ENCODE measurements around the gene DOCK6.
"Not testable (repeated sequence)": the region's sequence is repeated elsewhere in the genome, so short reads cannot be mapped to it uniquely, and the experiment has no call there.

Gene DOCK6

DNA sequence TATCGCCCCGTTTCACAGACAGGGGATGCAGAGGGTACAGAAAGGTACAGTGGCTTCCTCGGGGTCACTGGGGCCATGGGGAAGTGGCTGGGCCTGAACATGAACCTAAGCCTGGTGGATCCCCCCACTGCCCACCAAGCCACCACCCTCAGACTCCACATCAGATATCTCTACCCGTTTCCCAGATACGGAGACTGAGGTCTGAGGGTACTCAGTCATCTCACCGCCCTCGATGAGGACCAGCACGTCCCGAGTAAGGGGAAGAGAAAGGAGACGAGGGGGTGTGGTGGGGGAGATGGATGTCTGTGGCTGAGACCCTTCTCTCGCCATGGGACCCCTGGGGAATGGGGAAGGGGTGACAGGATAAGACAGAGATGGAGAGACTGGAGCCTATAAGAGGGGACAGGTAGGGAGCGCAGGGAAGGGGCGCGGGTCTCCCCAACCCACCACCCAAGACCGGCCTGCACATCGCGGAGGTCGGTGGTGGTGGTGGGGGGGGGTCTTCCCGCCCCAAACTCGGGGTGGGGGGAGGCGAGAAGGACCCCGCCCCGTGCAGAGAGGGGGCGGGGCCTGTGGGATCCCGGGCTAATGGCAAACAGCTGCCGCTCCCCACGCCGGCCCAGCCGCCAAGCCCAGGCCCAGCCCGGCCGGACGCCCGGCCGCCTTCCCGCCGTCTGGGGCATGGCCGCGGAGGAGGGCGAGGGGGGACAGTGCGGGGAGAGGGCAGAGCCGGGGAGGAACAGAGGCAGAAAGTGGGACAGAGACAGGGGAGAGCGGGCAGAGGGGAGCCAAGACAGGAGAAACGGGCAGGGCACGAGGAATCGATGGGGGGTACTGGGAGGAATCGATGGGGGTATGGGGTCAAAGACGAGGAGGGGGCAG lies 65.7 kb downstream of the DOCK6 start:
- no peak for TF ChIP-seq ZNF274 (IDR thresholded peaks at IDR 0.05; ENCODE audit: low read depth, low read length)
- peak overlapping the region; percentile 67 for H3K4me3 ChIP-seq (ENCODE audit: low read length)

DNA sequence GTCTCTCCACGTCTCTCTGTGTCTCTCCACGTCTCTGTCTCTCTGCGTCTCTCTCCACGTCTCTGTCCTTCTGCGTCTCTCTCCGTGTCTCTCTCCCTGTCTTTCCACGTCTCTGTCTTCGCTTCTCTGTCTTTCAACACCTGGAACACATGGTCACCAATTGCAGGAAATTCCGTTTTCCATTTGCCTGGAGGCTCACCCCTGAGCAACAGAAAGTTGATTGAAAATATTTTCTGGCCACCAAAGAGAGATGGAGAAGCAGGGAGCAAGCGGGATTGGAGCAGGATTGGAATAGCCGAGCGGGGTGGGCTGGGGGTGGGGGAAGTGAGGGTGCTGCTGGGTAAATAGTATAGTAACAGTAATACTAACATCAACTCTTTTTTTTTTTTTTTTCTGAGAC lies 66.6 kb downstream of the DOCK6 start:
- H3K4me3 ChIP-seq (ENCODE audit: low read length): no peak overlapping the region

DNA sequence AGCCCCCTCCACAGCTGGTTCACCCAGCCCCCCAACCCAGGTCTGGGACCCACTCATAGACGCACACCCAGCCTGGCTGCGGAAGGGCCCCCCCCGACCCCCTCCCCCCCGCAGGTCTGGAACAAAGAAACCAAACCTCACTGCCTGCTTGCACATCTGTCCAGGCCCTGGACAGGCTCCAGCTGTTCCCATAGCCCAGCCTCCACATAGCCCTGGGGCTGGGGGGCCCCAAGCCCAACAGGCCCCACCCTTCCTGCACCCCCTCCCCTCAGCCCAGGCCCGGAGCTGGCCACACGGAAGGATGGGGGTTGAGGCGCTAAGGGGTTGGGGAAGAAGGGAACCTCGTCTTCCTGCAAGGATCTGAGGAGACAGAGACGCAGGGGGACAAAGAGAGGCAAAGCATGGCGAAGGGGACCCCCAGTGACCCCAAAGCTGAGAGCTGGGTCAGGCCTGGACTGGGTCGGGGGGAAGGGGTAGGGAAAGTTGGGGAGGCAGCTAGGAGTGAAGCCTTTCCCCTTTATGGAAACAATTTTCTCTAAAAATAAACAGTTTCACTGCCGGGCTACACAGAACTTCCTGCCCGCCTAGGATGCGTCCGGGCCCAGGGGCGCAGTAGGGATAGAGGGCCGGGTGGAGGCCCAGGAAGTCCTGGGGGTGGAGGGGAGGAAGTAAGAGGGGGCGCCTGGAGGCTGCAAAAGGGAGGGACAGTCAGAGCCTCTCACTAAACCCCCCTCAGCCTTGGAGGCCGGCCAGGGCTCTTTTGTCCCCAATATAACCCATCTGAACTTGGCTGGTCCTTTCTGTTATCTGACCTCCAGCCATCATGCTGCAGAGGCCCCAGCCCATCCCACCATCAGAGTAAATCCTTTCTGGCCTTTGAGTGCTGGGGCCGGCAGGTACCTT lies 67.4 kb downstream of the DOCK6 start:
- no peak for TF ChIP-seq ZNF274 (IDR thresholded peaks at IDR 0.05; ENCODE audit: low read depth, low read length)
- no peak overlapping the region; the same call in 1 of the 2 replicates for H3K4me3 ChIP-seq (ENCODE audit: low read length)

More for the DNA sequence above, 66.6 kb downstream of the DOCK6 start:
- TF ChIP-seq ZNF274 (IDR thresholded peaks at IDR 0.05; ENCODE audit: low read depth, low read length): no peak

DNA sequence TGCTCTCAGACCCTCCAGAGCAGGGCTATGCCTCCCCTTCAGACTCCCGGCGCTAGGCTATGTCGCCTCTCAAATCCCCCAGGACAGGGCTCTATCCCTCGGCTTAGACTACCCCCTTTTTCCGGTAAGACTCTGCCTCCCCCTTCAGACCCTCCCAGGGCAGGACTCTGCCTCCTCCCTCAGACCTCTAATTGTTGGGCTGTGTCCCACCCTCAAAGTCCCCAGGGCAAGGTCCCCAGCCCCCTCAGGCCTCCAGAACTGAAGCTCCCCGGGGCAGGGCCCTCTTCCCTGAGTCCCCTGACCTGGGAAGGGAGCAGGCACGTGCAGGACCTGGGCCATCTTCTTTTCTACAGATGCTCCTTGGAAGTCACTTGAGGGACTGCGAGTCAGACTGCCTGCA lies 68.2 kb downstream of the DOCK6 start:
- H3K4me3 ChIP-seq (ENCODE audit: low read length): no peak overlapping the region
- TF ChIP-seq ZNF274 (IDR thresholded peaks at IDR 0.05; ENCODE audit: low read depth, low read length): no peak

DNA sequence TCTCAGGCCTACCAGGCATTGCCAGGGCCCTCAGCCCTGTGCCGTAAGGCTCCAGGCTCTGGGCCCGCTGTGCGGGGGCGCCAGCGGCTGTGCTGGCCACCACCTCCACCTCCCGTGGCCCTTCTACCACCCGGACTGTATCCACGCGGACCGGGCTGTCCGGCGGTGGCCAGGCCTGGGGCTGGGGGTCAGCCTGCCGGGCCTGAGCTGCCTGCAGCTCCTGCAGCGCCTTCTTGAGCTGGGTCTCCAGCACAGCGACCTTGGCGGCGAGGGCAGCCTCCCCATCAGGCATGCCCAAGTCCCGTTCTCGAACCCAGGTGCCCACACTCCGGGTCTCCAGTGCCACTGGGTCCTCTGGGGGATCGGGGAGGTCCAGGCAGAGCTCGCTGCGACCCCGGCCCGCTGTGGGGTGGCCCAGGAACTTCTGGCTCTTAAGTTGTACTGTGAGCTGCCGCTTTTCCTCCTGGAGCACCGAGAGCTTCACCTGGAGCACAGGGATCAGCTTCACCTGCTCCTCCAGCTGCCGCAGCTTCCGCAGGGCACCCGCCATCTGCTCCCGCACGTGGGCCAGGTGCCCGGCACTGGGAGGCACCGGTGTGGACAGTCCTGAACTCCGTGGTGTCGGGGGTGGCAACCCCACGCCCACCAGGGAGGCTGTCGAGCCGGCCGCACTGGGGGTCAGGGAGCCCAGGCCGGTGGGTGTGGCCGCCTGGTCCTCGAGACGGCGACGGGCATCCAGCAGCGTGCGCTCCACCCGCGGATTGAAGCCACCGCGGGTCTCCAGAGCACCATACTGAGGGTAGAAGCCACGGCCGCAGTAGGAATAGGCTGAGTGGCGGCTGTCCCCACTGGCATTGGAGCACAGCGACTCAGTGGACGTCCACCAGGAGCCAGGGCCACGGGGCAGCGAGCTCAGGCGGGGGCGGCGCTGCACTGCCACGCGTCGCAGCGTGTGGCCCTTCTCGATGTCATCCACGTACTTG lies 69.1 kb downstream of the DOCK6 start:
- TF ChIP-seq ZNF274 (IDR thresholded peaks at IDR 0.05; ENCODE audit: low read depth, low read length): no peak

DNA sequence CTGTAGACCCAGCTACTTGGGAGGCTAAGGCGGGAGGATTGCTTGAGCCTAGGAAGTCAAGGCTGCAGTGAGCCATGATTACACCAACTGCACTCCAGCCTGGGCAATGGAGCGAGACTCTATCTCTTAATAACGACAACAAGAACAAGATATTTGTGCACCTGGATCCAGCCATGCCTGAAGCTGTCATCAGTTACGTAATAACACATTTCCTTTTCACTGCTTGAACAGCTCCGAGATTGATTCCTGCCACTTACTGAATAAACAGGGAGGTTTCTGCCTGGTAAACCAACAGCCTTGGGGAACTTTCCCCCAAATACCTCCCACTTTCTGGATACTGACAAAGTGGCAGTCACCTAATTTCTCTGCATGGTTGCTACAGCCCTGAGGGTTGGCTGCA lies 70.4 kb downstream of the DOCK6 start:
- no peak overlapping the region for H3K4me3 ChIP-seq (ENCODE audit: low read length)
- no peak for TF ChIP-seq ZNF274 (IDR thresholded peaks at IDR 0.05; ENCODE audit: low read depth, low read length)

More for the DNA sequence above, 69.1 kb downstream of the DOCK6 start:
- no peak overlapping the region for H3K4me3 ChIP-seq (ENCODE audit: low read length)

DNA sequence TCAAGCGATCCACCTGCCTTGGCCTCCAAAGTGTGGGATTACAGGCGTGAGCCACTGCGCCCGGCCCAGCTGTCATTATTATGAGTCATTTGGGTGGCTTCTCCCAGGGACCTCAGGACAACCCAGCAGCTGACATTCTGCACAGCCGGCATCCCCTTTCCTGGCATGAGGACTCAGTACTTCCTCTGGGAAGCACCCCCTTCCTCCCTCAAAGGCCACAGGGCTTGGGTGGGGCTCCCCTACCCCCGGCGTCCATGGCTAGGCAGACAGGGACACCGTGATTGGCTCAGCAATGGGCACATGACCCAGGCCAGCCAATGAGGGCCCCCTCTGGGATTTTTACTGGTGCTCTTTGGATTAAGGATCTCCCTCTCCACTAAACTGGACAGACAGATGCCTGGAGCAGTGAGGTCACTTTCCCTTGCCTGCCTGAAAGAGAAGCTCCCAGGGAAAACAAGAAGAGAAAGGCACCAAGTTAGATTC lies 71.0 kb downstream of the DOCK6 start:
- no peak for TF ChIP-seq ZNF274 (IDR thresholded peaks at IDR 0.05; ENCODE audit: low read depth, low read length)
- H3K4me3 ChIP-seq (ENCODE audit: low read length): no peak overlapping the region

DNA sequence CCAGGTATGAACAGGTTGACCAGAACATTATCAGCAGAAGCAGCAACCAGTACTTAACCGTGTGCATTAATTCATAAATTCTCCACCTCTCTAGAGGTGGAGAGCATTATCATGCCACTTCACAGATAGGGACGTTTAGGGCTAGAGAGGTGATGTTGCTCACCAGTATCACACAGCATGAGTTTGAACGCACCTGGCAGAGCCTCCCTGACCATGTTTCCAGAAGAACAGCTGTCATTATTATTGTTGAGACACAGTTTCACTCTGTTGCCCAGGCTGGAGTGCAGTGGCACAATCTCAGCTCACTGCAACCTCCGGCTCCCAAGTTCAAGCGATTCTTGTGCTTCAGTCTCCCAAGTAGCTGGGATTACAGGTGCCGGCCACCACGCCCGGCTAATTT lies 71.8 kb downstream of the DOCK6 start:
- TF ChIP-seq ZNF274 (IDR thresholded peaks at IDR 0.05; ENCODE audit: low read depth, low read length): no peak
- no peak overlapping the region for H3K4me3 ChIP-seq (ENCODE audit: low read length)

DNA sequence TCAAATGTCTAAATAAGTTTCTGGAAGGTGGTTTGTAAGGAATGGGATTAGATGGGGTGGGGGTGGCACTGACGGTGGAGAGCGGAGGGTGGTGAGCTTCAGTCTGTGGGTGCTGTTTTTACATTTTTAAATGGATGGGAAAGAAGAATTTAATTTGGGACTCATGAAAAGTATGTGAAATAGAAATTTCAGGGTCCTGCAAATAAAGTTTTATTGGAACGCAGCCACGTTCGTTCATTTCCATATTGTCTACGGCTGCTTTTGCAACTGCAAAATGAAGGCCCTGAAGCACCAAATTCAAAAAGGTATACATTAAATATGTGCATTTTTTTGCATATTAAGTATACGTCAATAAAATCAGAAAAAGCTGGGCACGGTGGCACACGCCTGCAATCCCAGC lies 74.9 kb downstream of the DOCK6 start:
- no peak overlapping the region for H3K4me3 ChIP-seq (ENCODE audit: low read length)
- TF ChIP-seq ZNF274 (IDR thresholded peaks at IDR 0.05; ENCODE audit: low read depth, low read length): no peak

DNA sequence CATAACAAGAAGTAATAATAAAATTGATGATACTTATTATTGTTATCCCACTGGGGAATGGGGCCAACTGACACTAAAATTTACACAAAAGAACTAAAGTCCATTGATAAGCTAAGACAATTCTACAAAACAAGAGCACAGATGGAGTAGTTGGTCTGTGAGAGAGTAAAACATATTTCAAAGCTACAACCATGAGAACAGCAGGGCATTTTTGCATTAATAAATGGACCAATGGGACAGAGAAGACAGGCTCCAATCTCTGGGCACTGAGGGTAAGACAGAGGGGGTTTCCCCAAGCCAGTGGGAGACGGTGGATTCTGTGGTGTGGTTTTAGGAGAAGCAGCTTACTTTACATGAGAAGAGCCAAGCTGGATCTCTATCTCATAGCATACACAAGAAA lies 79.3 kb downstream of the DOCK6 start:
- no peak overlapping the region for H3K4me3 ChIP-seq (ENCODE audit: low read length)
- TF ChIP-seq ZNF274 (IDR thresholded peaks at IDR 0.05; ENCODE audit: low read depth, low read length): no peak

DNA sequence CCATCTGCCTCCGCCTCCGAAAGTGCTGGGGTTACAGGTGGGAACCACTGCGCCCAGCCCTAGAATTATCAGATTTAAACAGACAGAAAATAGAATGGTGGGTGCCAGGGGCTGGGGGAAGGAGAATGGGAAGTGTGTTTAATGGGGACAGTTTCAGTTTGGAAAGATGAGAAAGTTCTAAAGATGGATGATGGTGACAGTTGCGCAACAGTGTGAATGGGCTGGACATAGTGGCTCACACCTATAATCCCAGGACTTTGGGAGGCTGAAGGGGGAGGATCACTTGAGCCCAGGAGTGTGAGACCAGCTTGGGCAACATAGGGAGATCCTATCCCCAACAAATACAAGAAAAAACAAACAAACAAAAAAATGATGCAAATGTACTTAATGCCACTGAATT lies 80.8 kb downstream of the DOCK6 start:
- TF ChIP-seq ZNF274 (IDR thresholded peaks at IDR 0.05; ENCODE audit: low read depth, low read length): no peak
- no peak overlapping the region for H3K4me3 ChIP-seq (ENCODE audit: low read length)

DNA sequence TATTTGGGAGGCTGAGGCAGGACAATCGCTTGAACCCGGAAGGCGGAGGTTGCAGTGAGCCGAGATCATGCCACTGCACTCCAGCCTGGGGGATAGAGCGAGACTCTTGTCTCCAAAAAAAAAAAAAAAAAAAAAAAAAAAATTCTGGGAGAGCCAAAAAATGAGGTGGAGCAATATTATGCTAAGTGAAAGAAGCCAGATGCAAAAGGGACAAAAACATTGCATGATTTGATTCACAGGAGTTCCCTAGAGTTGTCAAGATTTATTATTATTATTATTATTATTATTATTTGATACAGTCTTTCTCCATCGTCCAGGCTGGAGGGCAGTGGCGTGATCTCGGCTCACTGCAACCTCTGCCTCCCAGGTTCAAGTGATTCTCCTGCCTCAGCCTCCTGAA lies 81.3 kb downstream of the DOCK6 start:
- not testable (repeated sequence) for H3K4me3 ChIP-seq (ENCODE audit: low read length)

DNA sequence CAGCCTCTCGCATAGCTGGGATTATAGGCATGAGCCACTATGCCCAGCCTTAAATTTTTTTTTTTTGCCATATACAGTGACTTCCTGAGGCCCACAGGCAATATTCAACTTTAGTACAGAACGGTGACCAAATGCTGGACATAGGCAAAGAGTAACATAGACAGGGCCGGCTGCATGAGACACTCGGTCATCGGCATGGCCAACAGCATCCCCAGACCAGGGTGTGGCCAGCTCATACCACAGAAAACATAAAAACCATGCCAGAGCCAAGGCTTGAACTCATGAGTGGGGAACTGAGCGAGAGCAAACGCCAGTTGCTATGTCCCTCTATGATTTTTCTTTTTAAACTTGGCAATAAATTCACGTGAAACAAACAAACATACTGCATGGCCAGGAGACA lies 82.0 kb downstream of the DOCK6 start:
- H3K4me3 ChIP-seq (ENCODE audit: low read length): no peak overlapping the region
- no peak for TF ChIP-seq ZNF274 (IDR thresholded peaks at IDR 0.05; ENCODE audit: low read depth, low read length)

Measured in GM08714 (cell line).